GM21529 (cell line): ENCODE results near the gene OR6V1.

ENCODE experiments used
- ATAC-seq: cut with Tn5 transposase; IDR thresholded peaks from one replicate; pipeline ENCODE4 v1.9.1; 2021; ENCODE audit not compliant: unreplicated experiment

The OR6V1 gene

DNA sequence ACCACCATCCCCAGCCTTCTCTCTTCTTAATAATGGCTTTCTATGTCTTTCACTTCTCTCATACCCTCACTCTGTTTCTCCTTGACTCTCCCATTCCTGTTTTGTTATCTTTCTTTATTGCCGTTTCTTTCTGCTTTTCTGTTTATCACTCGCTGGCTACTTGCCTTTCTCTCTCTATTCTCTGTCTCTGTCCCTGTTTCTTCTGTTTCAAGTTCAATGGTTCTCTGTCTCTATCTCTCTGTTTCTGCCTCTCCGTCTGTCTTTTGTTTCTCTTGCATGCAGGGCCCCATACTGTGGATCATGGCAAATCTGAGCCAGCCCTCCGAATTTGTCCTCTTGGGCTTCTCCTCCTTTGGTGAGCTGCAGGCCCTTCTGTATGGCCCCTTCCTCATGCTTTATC, at the start of gene OR6V1:
Gene OR6V1 (plus strand): TSS at position 301 of the 400 bp plus-strand sequence. CDS start 0 bp downstream, at position 301.
- ATAC-seq: no peak

DNA sequence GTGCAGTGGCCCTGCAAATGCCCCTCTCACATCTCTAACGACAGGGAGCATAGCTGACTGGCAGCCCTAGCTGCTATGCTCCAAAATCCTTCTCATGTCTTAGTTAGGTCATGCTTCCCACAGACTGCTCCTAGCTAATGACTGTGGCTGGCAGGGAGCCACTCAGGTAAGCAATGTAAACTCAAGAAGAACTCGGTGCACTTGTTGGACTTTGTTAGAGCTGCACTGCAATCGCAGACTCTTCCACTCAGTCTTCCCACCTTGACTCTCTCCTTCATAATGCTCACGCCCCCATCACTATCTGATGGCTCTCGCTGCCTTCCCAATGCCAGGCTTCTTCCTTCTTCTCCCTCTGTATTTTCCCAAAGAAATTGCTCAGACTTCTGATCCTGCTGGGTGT, 49.2 kb upstream of the OR6V1 start:
- no peak for ATAC-seq

DNA sequence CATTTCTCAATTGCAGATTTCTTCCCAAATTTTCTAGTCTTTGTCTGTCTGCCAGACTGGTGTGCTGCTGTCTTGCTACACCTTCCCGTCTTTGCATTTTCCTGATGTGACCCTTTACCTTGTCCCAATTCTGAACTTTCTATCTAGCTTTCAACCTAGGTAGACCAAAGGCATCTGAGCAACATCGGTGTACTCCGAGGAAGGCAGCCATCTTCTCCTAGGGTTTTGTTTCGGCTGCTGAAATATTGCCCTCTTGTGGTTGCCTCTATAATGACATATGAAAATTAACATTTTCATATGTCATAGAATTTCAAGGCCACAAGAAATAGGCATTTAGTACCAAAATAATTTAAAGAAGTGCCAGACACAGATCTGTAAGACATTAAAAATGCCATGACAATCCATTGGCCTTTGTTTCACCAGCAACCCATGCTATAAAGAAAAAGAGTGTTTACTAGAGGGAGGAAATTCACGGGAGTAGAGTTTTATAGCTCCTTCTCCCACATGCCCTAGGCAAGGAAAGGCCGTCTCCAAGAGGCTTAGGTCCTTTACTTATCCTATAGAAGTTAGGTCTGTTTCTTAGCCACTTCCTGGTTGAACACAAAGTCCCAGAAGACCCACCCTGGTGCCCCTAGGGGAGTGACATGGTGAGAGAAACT, 48.6 kb upstream of the OR6V1 start:
- ATAC-seq: peak; percentile 56

DNA sequence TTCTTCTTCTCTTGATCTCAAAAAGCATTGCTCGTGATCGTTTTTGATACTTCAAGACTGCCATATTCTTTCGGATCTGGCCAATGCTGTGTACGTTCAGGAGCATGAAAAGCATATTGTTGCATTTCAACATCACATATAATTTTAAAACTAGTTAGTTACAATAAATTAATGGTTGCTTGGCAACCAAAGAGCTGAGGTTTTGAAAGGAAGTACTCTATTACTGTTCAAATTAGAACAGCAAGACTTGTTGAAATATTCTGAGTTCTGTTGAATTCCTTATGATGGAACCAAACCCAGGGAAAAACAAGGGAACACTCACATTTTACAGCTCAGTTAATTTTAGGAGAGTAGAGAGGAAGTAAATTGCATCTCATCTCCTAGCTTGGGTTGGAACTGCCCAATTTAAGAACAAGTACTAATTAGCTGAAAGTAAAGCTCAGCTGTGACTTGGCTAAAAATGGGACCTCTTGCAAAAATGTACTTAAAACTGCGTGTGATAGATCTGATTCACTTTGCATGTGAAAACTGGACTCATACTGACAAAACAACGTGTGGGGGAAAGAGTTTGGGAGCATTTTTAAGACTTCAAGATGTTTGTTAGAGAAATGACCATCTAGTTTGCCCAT, 46.4 kb upstream of the OR6V1 start:
- no peak for ATAC-seq

DNA sequence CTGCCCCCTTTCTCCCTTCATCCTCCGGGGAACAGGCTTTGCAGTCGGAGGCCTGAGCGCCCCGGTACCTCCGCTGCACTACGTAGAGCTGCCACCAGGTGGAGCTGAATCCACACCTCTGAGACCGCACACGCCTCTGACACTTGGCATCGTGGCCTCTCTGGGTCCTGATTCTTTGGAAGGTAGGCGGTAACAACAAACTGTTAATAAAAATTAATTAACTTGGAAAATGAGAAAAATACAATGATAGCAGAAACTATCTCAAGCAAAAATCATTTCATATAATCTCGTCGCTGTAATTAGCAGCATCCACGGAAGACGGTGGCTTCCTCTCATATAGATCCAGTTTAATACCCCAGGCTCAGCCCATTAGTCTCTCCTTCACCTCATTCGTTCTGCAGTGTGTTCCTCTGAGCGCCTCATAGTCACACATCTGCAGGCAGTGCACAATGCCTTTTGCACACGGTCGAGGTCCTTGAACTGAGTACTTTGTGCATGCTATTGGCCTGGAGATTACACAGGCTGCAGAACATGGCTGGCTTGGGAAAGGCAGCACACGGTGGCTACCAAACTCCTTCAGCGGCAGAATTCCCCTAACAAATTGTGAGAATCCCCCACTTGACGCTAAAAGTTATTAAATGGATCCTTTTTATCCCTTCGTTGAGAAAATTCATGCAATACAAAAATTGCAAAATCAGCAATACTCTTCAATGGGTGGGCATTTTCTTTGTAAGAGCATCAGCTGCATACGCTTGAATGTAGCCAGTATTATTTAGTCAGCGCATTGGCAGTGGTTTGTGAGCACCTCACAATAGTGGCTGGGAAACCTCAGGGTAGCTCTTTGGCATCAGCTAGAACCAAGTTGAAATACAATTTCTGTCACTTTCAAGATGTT, 43.9 kb upstream of the OR6V1 start:
- ATAC-seq: peak; percentile 93

DNA sequence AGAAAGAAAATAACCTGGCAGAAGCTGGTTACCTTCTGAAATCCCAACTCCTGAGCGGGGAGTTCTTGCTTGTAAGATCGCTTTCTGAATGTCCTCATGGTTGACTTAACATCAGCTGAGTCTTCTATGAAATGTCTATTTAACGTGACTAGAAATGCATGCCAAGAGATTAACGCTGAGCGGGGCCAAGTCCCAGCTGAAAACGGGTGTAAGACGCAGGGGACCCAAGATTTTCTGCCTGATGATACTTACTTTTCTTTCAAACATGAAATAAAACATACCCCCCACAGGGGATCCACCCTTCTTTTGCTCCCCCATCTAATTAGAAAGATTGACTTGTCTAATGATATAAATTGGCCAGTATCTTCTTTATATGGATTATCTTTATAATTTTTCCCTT, 40.1 kb upstream of the OR6V1 start:
- ATAC-seq: no peak

DNA sequence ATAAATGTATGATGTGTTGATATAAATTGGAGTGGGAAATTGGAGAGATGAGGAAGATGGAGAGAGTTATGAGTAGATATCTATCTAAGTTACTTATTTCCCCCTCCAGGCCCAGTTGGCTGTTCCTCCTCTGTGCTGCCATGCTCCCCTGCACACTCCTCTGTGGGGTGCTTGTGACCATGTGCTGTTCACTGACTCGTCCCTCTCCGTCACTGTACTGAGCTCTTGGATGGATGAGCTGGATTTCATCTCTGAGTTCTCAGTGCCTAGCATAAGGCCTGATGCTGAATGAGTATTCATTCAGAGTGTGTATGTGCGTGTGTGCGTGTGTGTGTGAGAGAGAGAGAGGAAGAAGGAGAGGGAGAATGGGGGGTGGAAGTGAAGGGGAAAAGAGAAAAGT, 39.7 kb upstream of the OR6V1 start:
- no peak for ATAC-seq

DNA sequence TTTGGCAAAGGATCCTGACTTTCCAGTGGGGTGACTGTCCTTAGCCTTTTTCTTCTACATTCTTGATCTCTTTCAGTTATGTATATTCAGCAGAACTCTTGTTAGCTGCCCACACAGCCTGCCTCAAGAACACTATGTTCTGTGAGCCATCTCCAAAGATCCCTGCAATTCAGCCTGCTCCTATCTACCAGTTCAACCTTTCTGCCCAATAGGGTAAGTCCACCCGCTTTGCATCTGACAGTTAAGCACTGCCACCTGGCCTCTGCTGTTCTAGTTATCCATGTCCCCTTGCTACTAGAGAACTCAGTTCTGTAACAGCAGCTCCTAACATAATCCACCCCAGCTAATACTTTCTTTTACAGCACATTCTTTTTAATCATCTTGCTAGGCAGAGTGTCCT, 38.7 kb upstream of the OR6V1 start:
- ATAC-seq: no peak

- no peak for ATAC-seq
Observed at GRCh38 chr7:143013893-143014292, 38.2 kb upstream of the OR6V1 start.

DNA sequence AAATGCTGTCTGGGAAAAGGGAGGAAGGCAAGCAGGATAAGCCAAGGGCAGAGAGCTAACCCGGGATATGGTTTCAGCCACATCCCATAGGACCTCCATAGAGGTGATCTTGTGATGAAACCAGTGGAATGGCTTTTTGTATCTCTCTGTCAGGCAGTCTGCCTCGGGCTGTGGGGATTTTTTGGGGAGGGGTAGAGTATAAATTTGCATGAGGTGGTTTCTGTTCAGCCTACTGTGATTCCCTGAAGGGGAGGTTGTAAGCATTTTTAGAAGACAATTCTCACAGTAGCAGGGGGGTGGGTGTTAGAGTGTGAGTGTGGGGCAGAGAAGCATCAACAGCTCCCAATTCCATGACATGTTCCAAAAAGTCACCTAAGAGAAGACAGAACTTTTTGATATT, 37.1 kb upstream of the OR6V1 start:
- ATAC-seq: peak; percentile 82

- no peak for ATAC-seq
Observed at GRCh38 chr7:143015926-143016490, 36.1 kb upstream of the OR6V1 start.

GRCh38 chr7:143016996-143017395, 35.1 kb upstream of the OR6V1 start:
- ATAC-seq: no peak

- ATAC-seq: no peak
Observed at GRCh38 chr7:143018931-143019330, 33.2 kb upstream of the OR6V1 start.

DNA sequence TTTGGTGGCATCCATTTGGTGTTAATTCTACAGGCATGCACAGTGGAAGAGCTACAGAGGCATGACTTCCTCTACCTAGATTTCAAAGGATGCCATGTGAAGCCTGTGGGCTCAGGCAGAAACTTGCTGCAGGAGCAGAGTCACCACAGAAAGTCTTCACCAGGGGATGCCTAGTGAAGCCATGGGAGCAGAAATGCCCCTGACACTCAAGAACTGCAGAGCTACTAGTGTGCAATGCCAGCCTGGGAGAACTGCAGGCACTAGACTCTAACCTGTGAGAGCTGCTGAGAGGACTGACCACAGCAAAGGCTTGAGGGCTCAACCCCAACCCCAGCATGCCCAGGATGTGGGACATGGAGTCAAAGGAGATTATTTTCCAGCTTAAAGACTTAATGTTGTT, 29.1 kb upstream of the OR6V1 start:
- ATAC-seq: no peak

- no peak for ATAC-seq
Observed at GRCh38 chr7:143025371-143025770, 26.8 kb upstream of the OR6V1 start.

DNA sequence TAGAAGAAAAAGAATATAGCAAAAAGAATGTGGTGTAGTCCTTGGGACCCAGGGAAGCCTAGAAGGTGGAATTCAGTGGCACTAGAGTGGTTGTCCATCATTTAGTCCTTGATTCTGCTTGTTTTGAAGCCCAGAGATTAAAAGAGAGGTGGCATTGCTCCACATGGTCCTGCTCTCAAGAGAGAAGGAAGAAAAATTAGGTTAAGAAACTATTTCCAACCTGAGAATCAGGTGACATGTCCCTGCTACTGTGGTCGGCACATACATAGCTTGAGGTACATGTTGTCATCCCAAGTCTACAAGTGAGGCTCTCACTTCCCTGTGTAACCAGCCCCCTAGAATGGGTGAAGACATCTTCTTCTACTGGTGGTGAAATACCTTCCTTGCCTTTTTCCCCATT, 25.1 kb upstream of the OR6V1 start, which contains the start of gene OR9A2:
Gene OR9A2 (minus strand): TSS at position 101 of the 400 bp plus-strand sequence. CDS start 0 bp downstream, at position 101.
- ATAC-seq: no peak

GRCh38 chr7:143027683-143028082, 24.5 kb upstream of the OR6V1 start:
- ATAC-seq: no peak

DNA sequence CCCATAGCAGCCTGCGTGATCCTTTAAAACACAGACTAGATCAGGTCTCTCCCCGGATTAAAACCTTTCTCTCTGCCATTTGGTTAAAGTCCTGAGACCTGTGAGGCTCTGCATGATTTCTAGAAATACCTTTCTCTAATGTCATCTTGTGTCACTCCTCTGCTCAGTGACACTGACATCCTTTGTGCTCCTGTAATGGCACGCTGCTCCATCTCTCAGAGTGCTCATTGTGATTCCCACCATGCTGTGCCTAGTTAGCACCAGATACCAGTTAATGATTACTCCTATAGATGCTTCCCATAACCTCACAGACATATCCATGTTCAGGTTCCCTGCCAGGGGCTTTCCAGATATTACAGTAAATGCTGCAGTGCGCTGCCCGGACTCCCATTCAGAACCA, 13.5 kb upstream of the OR6V1 start:
- ATAC-seq: no peak

DNA sequence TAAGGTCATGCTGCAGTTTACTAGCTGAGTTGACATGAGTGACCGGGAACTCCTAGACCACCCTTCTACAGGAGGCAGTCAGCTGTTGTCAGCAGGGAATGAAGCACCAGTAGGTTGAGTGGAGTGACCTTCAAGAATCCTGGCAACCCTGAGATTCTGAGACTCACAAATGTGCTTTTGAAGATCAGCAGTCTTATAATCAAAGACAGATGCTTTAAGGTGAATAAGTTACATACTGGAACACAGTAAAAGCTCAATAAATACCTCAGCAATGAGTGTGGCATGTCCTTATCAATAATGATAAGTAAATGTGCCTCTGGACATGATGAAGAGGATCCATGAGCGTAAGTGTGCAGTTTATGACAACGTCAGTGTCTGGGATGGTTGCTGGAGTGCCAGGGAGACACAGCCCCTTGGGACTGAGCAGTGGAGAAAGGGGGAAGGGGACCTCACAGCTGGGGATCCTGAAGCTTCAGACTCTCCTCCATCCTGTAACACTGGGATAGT, 11.9 kb upstream of the OR6V1 start:
- no peak for ATAC-seq

DNA sequence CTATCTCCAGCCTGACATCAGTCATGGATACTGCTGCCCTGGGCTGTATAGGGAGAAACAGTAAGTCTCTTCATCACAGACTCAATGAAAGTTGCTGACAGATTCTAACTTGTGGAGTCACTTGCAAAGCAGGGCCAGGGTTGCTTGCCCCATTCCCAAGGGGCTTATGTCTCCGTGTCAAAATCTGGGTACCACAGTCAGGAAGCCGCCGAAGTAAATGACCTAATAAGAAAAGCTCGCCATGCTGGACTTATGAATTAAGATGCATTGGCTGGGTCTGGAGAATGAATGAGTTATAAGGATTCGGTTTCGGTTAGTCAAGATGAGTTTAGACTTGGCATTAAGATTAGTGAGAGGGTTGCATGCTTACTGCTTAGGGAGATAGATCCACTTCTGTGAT, 10.8 kb upstream of the OR6V1 start:
- ATAC-seq: no peak

DNA sequence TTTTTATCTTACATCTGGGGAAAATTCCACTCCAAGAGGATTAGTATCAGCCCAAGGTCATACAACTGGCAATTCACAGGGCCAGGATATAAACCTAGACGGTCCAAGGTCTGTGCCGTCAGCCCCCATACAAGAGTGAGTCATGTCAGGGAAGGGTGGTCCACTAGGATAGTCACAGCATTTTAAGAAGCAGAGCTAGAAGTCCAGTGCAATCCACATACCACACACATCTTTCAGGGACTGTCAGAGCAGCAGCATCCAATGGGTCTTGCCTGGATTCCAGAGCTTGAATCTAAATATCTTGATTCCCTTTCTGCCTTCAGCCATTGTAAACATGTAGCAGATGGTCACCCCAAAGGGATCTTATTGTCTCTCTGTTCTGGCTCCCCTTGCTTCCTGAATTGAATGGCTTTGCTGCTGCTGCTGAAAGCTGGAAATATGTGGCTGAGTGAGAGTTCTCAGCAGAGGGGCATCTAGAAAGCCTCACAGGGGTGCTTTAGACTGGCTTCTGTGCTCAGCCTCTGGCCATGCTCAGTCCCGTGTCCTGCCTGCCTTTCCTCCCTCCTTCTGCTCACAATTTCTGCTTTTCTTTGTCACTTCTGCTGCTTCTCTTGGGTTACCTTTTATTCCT, 9.9 kb upstream of the OR6V1 start:
- no peak for ATAC-seq
